Neural progenitor cell (in vitro differentiated cells): ENCODE results near the gene MACROD2.

Experiments
- EZH2 ChIP-seq: fragments of 200-600 bp; sonication (generic); IDR thresholded peaks from 2 replicates; pipeline ENCODE4 v1.6.1; 2017; ENCODE audit warnings: antibody characterized with exemption, mild to moderate bottlenecking, moderate library complexity
- EZH2phosphoT487 ChIP-seq: fragments of 200-600 bp; sonication (generic); IDR thresholded peaks from 2 replicates; pipeline ENCODE4 v1.6.1; 2017; ENCODE audit warnings: antibody characterized with exemption
- TF ChIP-seq, protein P1 (sequence below): fragments of 200-600 bp; sonication (generic); IDR thresholded peaks from 2 replicates; pipeline ENCODE4 v1.5.1; 2017; ENCODE audit warnings: antibody characterized with exemption, mild to moderate bottlenecking

DNA sequence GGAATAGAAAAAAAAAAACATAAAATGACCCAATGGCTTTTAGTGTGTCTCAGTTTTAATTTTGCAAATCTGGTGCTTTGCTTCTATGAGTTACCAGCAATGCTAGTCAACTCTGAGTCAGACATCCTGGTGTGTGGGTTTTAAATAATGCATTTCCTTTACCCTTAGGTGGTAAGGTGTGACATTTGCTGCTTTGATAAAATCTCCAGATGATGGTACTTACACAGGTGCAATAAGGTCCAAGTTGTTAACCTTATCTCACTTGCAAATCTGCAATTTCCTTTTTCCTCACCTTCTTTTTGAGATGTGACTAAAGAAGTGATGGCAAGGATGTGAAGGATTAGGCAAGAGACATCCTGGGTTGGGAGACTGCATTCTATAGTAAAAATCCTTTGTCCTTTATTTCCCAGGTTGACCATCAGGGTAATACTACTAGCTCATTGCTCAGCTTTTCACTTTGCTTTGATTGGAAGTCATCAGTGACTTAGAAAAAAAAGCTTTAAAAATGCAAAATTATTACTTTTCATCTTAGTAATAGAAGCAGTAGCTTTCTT lies 1160.6 kb downstream of the MACROD2 start:
- TF ChIP-seq, protein P1, sequence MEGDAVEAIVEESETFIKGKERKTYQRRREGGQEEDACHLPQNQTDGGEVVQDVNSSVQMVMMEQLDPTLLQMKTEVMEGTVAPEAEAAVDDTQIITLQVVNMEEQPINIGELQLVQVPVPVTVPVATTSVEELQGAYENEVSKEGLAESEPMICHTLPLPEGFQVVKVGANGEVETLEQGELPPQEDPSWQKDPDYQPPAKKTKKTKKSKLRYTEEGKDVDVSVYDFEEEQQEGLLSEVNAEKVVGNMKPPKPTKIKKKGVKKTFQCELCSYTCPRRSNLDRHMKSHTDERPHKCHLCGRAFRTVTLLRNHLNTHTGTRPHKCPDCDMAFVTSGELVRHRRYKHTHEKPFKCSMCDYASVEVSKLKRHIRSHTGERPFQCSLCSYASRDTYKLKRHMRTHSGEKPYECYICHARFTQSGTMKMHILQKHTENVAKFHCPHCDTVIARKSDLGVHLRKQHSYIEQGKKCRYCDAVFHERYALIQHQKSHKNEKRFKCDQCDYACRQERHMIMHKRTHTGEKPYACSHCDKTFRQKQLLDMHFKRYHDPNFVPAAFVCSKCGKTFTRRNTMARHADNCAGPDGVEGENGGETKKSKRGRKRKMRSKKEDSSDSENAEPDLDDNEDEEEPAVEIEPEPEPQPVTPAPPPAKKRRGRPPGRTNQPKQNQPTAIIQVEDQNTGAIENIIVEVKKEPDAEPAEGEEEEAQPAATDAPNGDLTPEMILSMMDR: no peak
- no peak for TF ChIP-seq EZH2
- no peak for TF ChIP-seq EZH2phosphoT487
